IMR-90 (cell line): Measurements from ENCODE around the gene LCE1E. TPM values are rescaled to one million over a fixed set of nuclear protein-coding genes. Genes with fewer than 3 reads are reported as not detected.

ENCODE experiments used
- ATAC-seq: fragments of 200-7000 bp; cut with Tn5 transposase; 2 replicates; pipeline ENCODE4 v1.9.1; 2020; ENCODE audit warnings: low read depth, mild to moderate bottlenecking, moderate library complexity
- BruUV-seq: library from RNA; stranded (reverse); fragments of 400-500 nt; replicated peaks from 2 replicates; lab custom pipeline; 2021; lab: Mats Ljungman, UMichigan
- CTCF ChIA-PET: fragments of 300-600 bp; formaldehyde crosslinking; extraction: SDS; loops from one replicate; lab custom pipeline; 2021; ENCODE audit warnings: antibody characterized with exemption; lab: Yijun Ruan, JAX
- POLR2A ChIA-PET: fragments of 300-600 bp; sonication (Branson Sonifier 250); formaldehyde crosslinking; loops from one replicate; lab custom pipeline; 2022; ENCODE audit warnings: antibody characterized with exemption; ENCODE audit not compliant: unreplicated experiment; lab: Charles Lee
- DNase-seq: peaks from one replicate; pipeline ENCODE4 v3.0.0; 2013
- H2AFZ ChIP-seq: replicated peaks from 2 replicates; pipeline ENCODE3; 2013; ENCODE audit warnings: low read length, mild to moderate bottlenecking; ENCODE audit not compliant: poor library complexity
- H2AK5ac ChIP-seq: 2 replicates; pipeline ENCODE4 v1.6.1; 2013; ENCODE audit warnings: low read depth, low read length, inconsistent platforms
- H2AK9ac ChIP-seq: replicated peaks from 2 replicates; pipeline ENCODE3; 2013; ENCODE audit warnings: mild to moderate bottlenecking, low read depth, low read length, moderate library complexity; ENCODE audit not compliant: poor library complexity
- H2BK120ac ChIP-seq: 2 replicates; pipeline ENCODE4 v1.6.1; 2013; ENCODE audit warnings: low read depth, low read length, inconsistent platforms
- H2BK15ac ChIP-seq: 3 replicates; pipeline ENCODE4 v1.6.1; 2013; ENCODE audit warnings: low read depth, low read length, inconsistent platforms
- H2BK20ac ChIP-seq: 2 replicates; pipeline ENCODE4 v1.6.1; 2013; ENCODE audit warnings: low read depth, mild to moderate bottlenecking, inconsistent platforms, low read length, moderate library complexity
- H2BK5ac ChIP-seq: 2 replicates; pipeline ENCODE4 v1.6.1; 2013; ENCODE audit warnings: mild to moderate bottlenecking, low read depth, low read length, inconsistent platforms; ENCODE audit not compliant: poor library complexity, severe bottlenecking
- H3K14ac ChIP-seq: replicated peaks from 2 replicates; pipeline ENCODE4 v1.6.1; 2013; ENCODE audit warnings: low read depth, low read length, inconsistent platforms
- H3K18ac ChIP-seq: 2 replicates; pipeline ENCODE4 v1.6.1; 2013; ENCODE audit warnings: low read depth, low read length, control low read depth
- H3K23ac ChIP-seq: 2 replicates; pipeline ENCODE4 v1.6.1; 2013; ENCODE audit warnings: low read depth, low read length, inconsistent platforms
- H3K27ac ChIP-seq: 2 replicates; pipeline ENCODE4 v1.5.1; 2013; ENCODE audit warnings: mild to moderate bottlenecking, control low read depth, low read length; ENCODE audit not compliant: insufficient read depth
- H3K27me3 ChIP-seq: 2 replicates; pipeline ENCODE4 v1.6.1; 2013; ENCODE audit warnings: low read length; ENCODE audit not compliant: control insufficient read depth, insufficient read depth
- H3K36me3 ChIP-seq: 2 replicates; pipeline ENCODE4 v1.6.1; 2013; ENCODE audit warnings: low read length, mixed read lengths; ENCODE audit not compliant: control insufficient read depth, insufficient read depth
- H3K4ac ChIP-seq: 2 replicates; pipeline ENCODE4 v1.6.1; 2013; ENCODE audit warnings: low read depth, low read length, inconsistent platforms
- H3K4me1 ChIP-seq: 2 replicates; pipeline ENCODE4 v1.6.1; 2013; ENCODE audit warnings: low read length, mixed read lengths; ENCODE audit not compliant: control insufficient read depth, insufficient read depth
- H3K4me2 ChIP-seq: 2 replicates; pipeline ENCODE4 v1.6.1; 2013; ENCODE audit warnings: low read depth, mild to moderate bottlenecking, control low read depth, low read length, moderate library complexity
- H3K4me3 ChIP-seq: 2 replicates; pipeline ENCODE4 v1.5.1; 2013; ENCODE audit warnings: low read depth, mild to moderate bottlenecking, control low read depth, low read length, moderate library complexity; ENCODE audit not compliant: insufficient read depth
- H3K56ac ChIP-seq: 2 replicates; pipeline ENCODE4 v1.6.1; 2013; ENCODE audit warnings: low read length, inconsistent platforms; ENCODE audit not compliant: insufficient read depth; ENCODE audit errors: extremely low read depth
- H3K79me1 ChIP-seq, 2 experiments: 2 replicates each; pipeline ENCODE4 v1.6.1; 2013; ENCODE audit warnings: low read length in 2 of 2, inconsistent platforms in 1 of 2, low read depth in 1 of 2
- H3K9ac ChIP-seq: 2 replicates; pipeline ENCODE4 v1.6.1; 2013; ENCODE audit warnings: low read depth, low read length, control low read depth
- H3K9me1 ChIP-seq: 2 replicates; pipeline ENCODE4 v1.6.1; 2013; ENCODE audit warnings: low read length, inconsistent platforms; ENCODE audit not compliant: insufficient read depth
- H3K9me3 ChIP-seq: 2 replicates; pipeline ENCODE4 v1.6.1; 2013; ENCODE audit warnings: low read length; ENCODE audit not compliant: control insufficient read depth, insufficient read depth
- H4K20me1 ChIP-seq: 2 replicates; pipeline ENCODE4 v1.6.1; 2013; ENCODE audit warnings: low read length, inconsistent platforms; ENCODE audit not compliant: insufficient read depth
- H4K5ac ChIP-seq: 2 replicates; pipeline ENCODE4 v1.6.1; 2013; ENCODE audit warnings: mild to moderate bottlenecking, low read depth, low read length, control low read depth
- H4K8ac ChIP-seq, 2 experiments: 2 replicates each; pipeline ENCODE4 v1.6.1; 2013; ENCODE audit warnings: low read depth in 2 of 2, low read length in 2 of 2, control low read depth in 1 of 2, inconsistent platforms in 1 of 2
- H4K91ac ChIP-seq: 2 replicates; pipeline ENCODE4 v1.6.1; 2013; ENCODE audit warnings: low read depth, low read length, inconsistent platforms; ENCODE audit not compliant: insufficient read depth
- BHLHE40 ChIP-seq: fragments of 150-350 bp; IDR thresholded peaks from 2 replicates; pipeline ENCODE4 v1.6.1; 2016; ENCODE audit warnings: mild to moderate bottlenecking, low read depth, low read length
- CEBPB ChIP-seq: IDR thresholded peaks from 2 replicates; pipeline ENCODE4 v1.6.1; 2012; ENCODE audit warnings: low read depth, low read length, improper control_type of control experiment
- CHD1 ChIP-seq: IDR thresholded peaks from 2 replicates; pipeline ENCODE4 v1.6.1; 2012; ENCODE audit warnings: low read depth, low read length, improper control_type of control experiment
- FOS ChIP-seq: fragments of 150-350 bp; IDR thresholded peaks from 2 replicates; pipeline ENCODE4 v1.6.1; 2016; ENCODE audit warnings: low read depth, low read length
- MAFK ChIP-seq: IDR thresholded peaks from 2 replicates; pipeline ENCODE4 v1.6.1; 2012; ENCODE audit warnings: low read depth, low read length, improper control_type of control experiment
- MAZ ChIP-seq: IDR thresholded peaks from 2 replicates; pipeline ENCODE4 v1.6.1; 2012; ENCODE audit warnings: low read depth, mild to moderate bottlenecking, low read length, improper control_type of control experiment, moderate library complexity, borderline replicate concordance
- MXI1 ChIP-seq: IDR thresholded peaks from 2 replicates; pipeline ENCODE4 v1.6.1; 2012; ENCODE audit warnings: low read depth, mild to moderate bottlenecking, low read length, moderate library complexity, borderline replicate concordance
- NFE2L2 ChIP-seq: fragments of 150-350 bp; IDR thresholded peaks from 2 replicates; pipeline ENCODE4 v1.6.1; 2016; ENCODE audit warnings: low read depth, mild to moderate bottlenecking, low read length
- POLR2A ChIP-seq: IDR thresholded peaks from 2 replicates; pipeline ENCODE4 v1.6.1; 2012; ENCODE audit warnings: mild to moderate bottlenecking, low read depth, low read length
- RAD21 ChIP-seq: IDR thresholded peaks from 2 replicates; pipeline ENCODE4 v1.6.1; 2012; ENCODE audit warnings: low read length, improper control_type of control experiment
- RCOR1 ChIP-seq: IDR thresholded peaks from 2 replicates; pipeline ENCODE4 v1.6.1; 2012; ENCODE audit warnings: mild to moderate bottlenecking, low read length, improper control_type of control experiment; ENCODE audit not compliant: insufficient replicate concordance
- RFX5 ChIP-seq: IDR thresholded peaks from 2 replicates; pipeline ENCODE4 v1.8.0; 2012; ENCODE audit warnings: low read depth, mild to moderate bottlenecking, low read length, moderate library complexity
- SMC3 ChIP-seq: fragments of 150-350 bp; IDR thresholded peaks from 2 replicates; pipeline ENCODE4 v1.6.1; 2016; ENCODE audit warnings: low read depth, mild to moderate bottlenecking, antibody characterized with exemption, low read length, moderate library complexity
- WGBS, 2 experiments: methylation state at CpG; one replicate each; pipeline versions ENCODE4 v1.1.5 to v1.1.7; 2013; ENCODE audit warnings: missing lambda C conversion rate in 2 of 2; ENCODE audit not compliant: insufficient read length in 1 of 2; ENCODE audit errors: extremely low coverage in 2 of 2; 5-methylcytosine and 5-hydroxymethylcytosine counted together
- dilution Hi-C: fragments of 300-500 bp; cut with HindIII; formaldehyde crosslinking; loops from one replicate; pipeline ENCODE4 v1.14.3; 2018; ENCODE audit warnings: low sequenced_read_pairs; ENCODE audit not compliant: unreplicated experiment
- in situ Hi-C: fragments of 300-500 bp; cut with MboI; formaldehyde crosslinking; loops from 3 replicates; pipeline ENCODE4 v1.14.3; 2019; ENCODE audit warnings: low sequenced_read_pairs, inconsistent platforms, mixed read lengths
- intact Hi-C: fragments of 100-400 bp; cut with micrococcal nuclease; formaldehyde crosslinking; loops from 2 replicates; pipeline ENCODE4 v1.10.0; 2022
- polyA plus RNA-seq, 3 experiments: library from polyadenylated mRNA; depleted of rRNA; stranded (reverse); fragments of >200 nt; gene quantifications; 2 replicates each; pipeline ENCODE4 v1.2.3, GENCODE V29; 2012; ENCODE audit warnings: low replicate concordance in 1 of 3
- total RNA-seq: library from RNA; depleted of rRNA; stranded (reverse); fragments of >200 nt; gene quantifications from 2 replicates; pipeline ENCODE4 v1.2.3, GENCODE V29; 2012
- TF ChIP-seq, protein P1 (sequence below): fragments of 150-350 bp; IDR thresholded peaks from 2 replicates; pipeline ENCODE4 v1.6.1; 2016; ENCODE audit warnings: low read depth, mild to moderate bottlenecking, low read length, moderate library complexity, borderline replicate concordance
- TF ChIP-seq, protein P2 (sequence below): conservative IDR thresholded peaks from 2 replicates; pipeline ENCODE4 v1.5.1; 2012; ENCODE audit warnings: mild to moderate bottlenecking, low read depth, low read length, improper control_type of control experiment
- TF ChIP-seq, protein P3 (sequence below): fragments of 150-350 bp; IDR thresholded peaks from 2 replicates; pipeline ENCODE4 v1.6.1; 2017; ENCODE audit warnings: mild to moderate bottlenecking, antibody characterized with exemption, low read length, low read depth

LCE1E gene
- total and polyA plus RNA-seq, 2 of the 4 experiments (the other 2 are of a cell fraction) = not detected

DNA sequence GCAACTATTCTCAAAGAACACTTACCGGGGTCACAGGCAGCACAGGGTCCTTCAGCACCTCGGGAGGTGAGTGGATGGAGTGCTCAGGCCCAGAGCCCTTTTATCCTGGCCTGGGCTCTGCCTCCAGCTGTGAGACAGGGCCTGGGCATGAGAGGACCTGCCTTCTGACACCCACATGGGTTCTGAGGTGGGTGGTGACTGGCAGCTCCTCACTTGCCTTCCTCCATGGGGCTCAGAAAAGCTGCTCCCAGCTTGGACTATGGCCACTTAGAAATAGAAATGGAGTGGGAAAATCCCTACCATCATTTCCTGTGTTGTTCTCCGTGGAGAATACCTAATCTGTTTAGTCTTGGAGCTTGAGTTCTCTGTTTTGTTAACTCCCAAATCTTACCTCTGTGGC, 20.5 kb downstream of the LCE1E start, which contains the start of gene LCE1C:
Gene LCE1C, minus strand, starts transcription at position 76 of the 400 bp plus-strand sequence. CDS start 1,173 bp downstream, outside the sequence.
- H3K4me1 ChIP-seq = no peaks in the 10 kb centered on the region
- TF ChIP-seq RFX5 (no peak), RCOR1 (no peak), SMC3 (no peak), RAD21 (no peak), CEBPB (no peak), MAZ (no peak), FOS (no peak), CHD1 (no peak), NFE2L2 (no peak), MAFK (no peak), BHLHE40 (no peak), MXI1 (no peak), POLR2A (no peak)
- TF ChIP-seq, protein P1, sequence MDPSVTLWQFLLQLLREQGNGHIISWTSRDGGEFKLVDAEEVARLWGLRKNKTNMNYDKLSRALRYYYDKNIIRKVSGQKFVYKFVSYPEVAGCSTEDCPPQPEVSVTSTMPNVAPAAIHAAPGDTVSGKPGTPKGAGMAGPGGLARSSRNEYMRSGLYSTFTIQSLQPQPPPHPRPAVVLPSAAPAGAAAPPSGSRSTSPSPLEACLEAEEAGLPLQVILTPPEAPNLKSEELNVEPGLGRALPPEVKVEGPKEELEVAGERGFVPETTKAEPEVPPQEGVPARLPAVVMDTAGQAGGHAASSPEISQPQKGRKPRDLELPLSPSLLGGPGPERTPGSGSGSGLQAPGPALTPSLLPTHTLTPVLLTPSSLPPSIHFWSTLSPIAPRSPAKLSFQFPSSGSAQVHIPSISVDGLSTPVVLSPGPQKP = no peak
- TF ChIP-seq, protein P2, sequence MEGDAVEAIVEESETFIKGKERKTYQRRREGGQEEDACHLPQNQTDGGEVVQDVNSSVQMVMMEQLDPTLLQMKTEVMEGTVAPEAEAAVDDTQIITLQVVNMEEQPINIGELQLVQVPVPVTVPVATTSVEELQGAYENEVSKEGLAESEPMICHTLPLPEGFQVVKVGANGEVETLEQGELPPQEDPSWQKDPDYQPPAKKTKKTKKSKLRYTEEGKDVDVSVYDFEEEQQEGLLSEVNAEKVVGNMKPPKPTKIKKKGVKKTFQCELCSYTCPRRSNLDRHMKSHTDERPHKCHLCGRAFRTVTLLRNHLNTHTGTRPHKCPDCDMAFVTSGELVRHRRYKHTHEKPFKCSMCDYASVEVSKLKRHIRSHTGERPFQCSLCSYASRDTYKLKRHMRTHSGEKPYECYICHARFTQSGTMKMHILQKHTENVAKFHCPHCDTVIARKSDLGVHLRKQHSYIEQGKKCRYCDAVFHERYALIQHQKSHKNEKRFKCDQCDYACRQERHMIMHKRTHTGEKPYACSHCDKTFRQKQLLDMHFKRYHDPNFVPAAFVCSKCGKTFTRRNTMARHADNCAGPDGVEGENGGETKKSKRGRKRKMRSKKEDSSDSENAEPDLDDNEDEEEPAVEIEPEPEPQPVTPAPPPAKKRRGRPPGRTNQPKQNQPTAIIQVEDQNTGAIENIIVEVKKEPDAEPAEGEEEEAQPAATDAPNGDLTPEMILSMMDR = no peak
- TF ChIP-seq, protein P3, sequence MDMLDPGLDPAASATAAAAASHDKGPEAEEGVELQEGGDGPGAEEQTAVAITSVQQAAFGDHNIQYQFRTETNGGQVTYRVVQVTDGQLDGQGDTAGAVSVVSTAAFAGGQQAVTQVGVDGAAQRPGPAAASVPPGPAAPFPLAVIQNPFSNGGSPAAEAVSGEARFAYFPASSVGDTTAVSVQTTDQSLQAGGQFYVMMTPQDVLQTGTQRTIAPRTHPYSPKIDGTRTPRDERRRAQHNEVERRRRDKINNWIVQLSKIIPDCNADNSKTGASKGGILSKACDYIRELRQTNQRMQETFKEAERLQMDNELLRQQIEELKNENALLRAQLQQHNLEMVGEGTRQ = no peak
- no peak within 1 kb of the TSS for H4K91ac ChIP-seq
- H2BK5ac ChIP-seq = no peak within 1 kb of the TSS
- CTCF ChIA-PET = no interaction called here
- no peak within 1 kb of the TSS for H2BK120ac ChIP-seq
- no peak within 1 kb of the TSS for H3K4ac ChIP-seq
- H2BK20ac ChIP-seq = no peak within 1 kb of the TSS
- H3K9ac ChIP-seq = no peak within 1 kb of the TSS
- intact Hi-C loops = no loop called here
- no peak within 1 kb of the TSS for H3K56ac ChIP-seq
- WGBS, 2 experiments = no CpG with 5 or more reads among the region's 3 CpGs
- H2AK9ac ChIP-seq = no peak within 1 kb of the TSS
- H3K27ac ChIP-seq = no peak within 1 kb of the TSS
- POLR2A ChIA-PET = no interaction called here
- dilution Hi-C loops = no loop called here
- H4K20me1 ChIP-seq = no peaks in the 10 kb centered on the region
- no peak within 1 kb of the TSS for H4K8ac ChIP-seq
- peaks cover 2% of the 10 kb centered on the region; the same call in 1 of the 2 replicates for H3K9me3 ChIP-seq
- H3K4me2 ChIP-seq = no peak within 1 kb of the TSS
- H3K36me3 ChIP-seq = no peaks in the 10 kb centered on the region
- H2AK5ac ChIP-seq = no peak within 1 kb of the TSS
- DNase-seq = no peak
- no peak within 1 kb of the TSS for H4K5ac ChIP-seq
- no peak within 1 kb of the TSS for H2AFZ ChIP-seq
- no TSS peak for BruUV-seq
- H3K23ac ChIP-seq = no peak within 1 kb of the TSS
- no peak within 1 kb of the TSS for H3K4me3 ChIP-seq
- ATAC-seq = no peak
- in situ Hi-C loops = no loop called here
- H3K14ac ChIP-seq = no peak within 1 kb of the TSS
- H2BK15ac ChIP-seq = no peak within 1 kb of the TSS
- H3K9me1 ChIP-seq = no peaks in the 10 kb centered on the region
- H3K79me1 ChIP-seq = no peaks in the 10 kb centered on the region
- no peak within 1 kb of the TSS for H3K18ac ChIP-seq
- no peaks in the 10 kb centered on the region for H3K27me3 ChIP-seq
